Stimulated activated CD4-positive, alpha-beta T cell treated with anti-CD3 and anti-CD28 coated beads, Interleukin-2, amount 100 ng/mL, for 4 hours (primary cell): ENCODE measurements around the gene ZSCAN26.
"Not testable (repeated sequence)": the region's sequence is repeated elsewhere in the genome, so short reads cannot be mapped to it uniquely, and the experiment has no call there.

ENCODE experiments used
- DNase-seq: peaks from one replicate; pipeline ENCODE4 v3.0.0-alpha.2; 2020; ENCODE audit warnings: low read depth

Gene ZSCAN26

GRCh38 chr6:28257042-28257441 is 9.9 kb upstream of the ZSCAN26 start:
- DNase-seq = no peak

DNA sequence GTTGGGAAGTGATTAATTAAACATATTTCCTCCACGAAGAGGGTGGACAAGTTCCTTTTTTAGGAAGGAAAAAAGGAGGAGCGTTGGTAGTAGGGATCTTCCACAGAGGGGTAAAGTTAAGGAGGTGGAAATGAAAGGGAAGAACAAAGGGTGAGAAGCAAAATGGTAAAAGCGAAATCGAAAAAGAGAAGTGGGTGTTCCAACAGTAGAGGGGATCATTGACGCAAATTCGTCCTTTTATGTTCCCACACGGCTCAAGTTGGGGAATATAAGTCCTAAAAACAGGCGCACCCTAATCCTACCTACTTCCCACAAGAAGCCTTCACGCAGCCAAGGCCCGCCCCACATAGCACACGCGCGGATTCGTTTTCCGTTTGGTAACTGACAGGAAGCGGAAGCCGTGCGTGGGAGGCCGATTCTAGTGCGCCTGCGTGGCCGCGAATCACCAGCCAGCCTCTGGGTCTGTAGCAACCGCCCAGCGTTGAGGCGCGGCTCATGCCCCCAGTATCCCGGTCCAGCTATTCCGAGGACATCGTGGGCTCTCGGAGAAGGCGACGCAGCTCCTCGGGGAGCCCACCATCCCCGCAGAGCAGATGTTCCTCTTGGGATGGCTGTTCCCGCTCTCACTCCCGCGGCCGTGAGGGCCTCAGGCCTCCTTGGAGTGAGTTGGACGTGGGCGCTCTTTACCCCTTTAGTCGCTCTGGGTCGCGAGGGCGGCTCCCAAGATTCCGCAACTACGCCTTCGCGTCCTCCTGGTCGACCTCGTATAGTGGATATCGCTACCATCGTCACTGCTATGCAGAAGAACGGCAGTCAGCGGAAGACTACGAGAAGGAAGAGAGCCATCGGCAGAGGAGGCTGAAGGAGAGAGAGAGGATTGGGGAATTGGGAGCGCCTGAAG is 7.8 kb upstream of the ZSCAN26 start, which contains the start of gene NKAPL:
TSS of gene NKAPL (plus strand) at position 421 of the 901 bp plus-strand sequence. CDS start at position 496, 75 bp downstream.
- peak; percentile 57 for DNase-seq

- DNase-seq = no peak
These were observed 3.0 kb upstream of the ZSCAN26 start for GRCh38 chr6:28263922-28264321.

GRCh38 chr6:28264834-28265401 is 2.0 kb upstream of the ZSCAN26 start:
- no peak for DNase-seq

GRCh38 chr6:28266563-28266961 is 381 bp upstream of the ZSCAN26 start:
- no peak for DNase-seq

GRCh38 chr6:28267695-28268059 is 734 bp downstream of the ZSCAN26 start:
- no peak for DNase-seq

- no peak for DNase-seq
These were observed 2.5 kb downstream of the ZSCAN26 start for GRCh38 chr6:28269492-28269891.

- no peak for DNase-seq
These were observed 7.9 kb downstream of the ZSCAN26 start for GRCh38 chr6:28274888-28275287.

- no peak for DNase-seq
These were observed 10.8 kb downstream of the ZSCAN26 start for GRCh38 chr6:28277746-28278145.

GRCh38 chr6:28280595-28281287 is 13.8 kb downstream of the ZSCAN26 start:
- DNase-seq = no peak

DNA sequence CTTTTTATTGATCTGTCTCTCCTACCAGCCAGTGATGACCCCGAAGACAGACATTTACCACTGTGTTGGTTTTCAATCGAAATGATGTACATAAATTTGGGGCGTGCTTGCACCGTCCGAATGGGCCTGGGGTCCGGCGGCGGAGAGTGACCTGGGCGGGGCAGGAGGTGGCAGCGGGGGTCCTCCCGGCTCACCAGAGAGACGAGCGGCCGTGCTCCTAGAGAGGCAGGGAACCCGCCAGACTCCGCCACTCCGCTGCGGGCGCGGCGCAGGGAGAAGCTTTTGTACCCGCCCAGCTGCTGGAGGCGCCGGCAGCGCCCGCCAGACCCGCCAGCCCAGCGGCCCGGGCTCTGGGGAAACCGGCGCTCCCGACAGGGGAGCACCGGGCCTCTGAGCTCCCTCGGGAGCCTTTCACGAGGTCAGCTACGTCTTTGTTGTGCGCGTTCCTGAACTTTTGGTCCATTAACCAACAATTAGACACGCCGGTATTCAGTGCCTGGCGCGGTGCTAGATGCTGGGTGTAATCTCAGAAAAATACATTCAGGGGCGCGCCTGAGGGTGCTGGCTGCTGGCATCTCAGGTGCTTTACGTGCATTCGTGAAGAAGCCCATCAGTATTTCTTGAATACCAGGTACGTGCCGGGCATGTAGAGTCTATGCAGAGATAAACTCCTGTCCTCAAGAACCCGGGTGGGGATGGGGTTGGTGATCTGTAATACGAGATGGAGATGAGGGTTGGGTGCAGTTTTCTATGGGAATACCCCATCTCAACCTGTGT is 14.5 kb downstream of the ZSCAN26 start, which contains the start of gene PGBD1:
TSS of gene PGBD1 (plus strand) at position 285 of the 777 bp plus-strand sequence. CDS start 2,242 bp downstream, outside the sequence.
- DNase-seq = peak; percentile 31

DNA sequence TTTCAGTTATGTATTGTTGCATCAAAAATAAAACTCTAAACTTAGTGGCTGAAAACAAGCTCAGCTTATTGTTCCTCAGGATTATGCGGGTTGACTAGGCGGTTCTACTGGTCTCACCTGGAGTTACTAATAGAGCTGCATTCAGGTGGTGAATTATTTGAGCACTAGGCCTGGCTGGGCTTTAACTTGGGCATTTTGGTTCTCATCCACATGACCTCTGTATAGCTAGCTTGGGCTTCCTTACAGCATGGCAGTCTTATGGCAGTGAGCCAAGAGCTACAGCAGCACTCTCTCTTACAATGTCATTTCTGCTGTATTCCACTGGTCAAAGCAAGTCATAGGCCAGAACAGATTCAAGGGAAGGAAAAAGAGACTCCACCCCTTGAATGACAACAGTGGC is 16.0 kb downstream of the ZSCAN26 start:
- no peak for DNase-seq

DNA sequence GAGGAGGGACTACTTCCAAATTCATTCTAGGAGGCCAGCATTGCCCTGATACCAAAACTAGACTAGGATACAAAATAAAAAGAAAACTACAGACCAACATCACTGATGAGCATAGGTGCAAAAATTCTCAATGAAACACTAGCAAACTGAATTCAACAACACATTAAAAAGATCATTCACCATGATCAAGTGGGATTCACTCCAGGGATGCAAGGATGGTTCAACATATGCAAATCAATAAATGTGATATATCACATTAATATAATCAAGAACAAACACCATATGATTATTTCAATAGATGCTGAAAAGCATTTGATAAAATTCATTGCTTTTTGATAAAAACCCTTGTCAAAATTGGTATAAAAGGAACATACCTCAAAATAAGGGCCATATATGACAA is 24.6 kb downstream of the ZSCAN26 start:
- no peak for DNase-seq

DNA sequence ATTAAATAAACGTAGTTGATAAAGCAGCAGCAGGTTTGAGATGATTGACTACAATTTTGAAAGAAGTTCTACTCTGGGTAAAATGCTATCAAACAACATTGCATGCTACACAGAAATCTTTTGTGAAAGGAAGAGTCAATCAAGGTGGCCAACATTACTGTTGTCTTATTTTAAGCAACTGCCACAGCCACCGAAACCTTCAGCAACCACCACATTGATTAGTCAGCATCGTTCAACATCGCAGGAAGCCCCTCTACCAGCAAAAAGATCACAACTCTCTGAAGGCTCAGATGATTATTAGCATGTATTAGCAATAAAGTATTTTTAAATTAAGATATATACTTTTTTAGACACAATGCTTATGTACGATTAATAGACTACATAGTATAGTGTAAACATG is 28.4 kb downstream of the ZSCAN26 start:
- DNase-seq = no peak

GRCh38 chr6:28296520-28297060 is 29.6 kb downstream of the ZSCAN26 start:
- DNase-seq = no peak

DNA sequence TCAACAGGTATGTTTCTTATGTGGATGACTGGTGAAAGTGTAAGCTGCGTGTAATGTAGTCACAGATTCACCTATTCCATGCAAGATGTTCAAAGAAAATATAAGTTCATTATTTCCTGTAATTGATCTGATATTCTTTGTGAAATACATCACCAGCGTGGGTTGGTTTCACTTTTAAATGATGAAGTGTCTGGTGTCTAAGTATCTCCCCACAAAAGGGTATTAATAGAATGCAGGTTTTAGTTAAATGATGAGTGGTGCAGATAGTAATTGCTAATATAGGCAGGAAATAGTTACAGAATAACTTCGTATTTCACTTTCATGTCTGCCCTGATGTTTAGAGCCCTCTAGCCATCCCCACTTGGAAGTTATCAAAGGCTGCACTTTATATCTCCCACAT is 36.6 kb downstream of the ZSCAN26 start:
- no peak for DNase-seq

DNA sequence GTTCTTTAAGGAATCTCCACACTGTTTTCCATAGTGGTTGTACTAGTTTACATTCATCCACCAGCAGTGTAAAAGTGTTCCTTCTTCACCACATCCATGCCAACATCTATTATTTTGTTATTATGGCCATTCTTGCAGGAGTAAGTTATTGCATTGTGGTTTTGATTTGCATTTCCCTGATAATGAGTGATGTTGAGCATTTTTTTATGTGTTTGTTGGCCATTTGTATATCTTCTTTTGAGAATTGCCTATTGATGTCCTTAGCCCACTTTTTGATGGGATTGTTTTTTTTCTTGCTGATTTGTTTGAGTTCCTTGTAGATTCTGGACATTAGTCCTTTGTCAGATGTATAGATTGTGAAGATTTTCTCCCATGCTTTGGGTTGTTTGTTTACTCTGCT is 39.4 kb downstream of the ZSCAN26 start:
- not testable (repeated sequence) for DNase-seq

- no peak for DNase-seq
These were observed 44.3 kb downstream of the ZSCAN26 start for GRCh38 chr6:28311139-28311823.

DNA sequence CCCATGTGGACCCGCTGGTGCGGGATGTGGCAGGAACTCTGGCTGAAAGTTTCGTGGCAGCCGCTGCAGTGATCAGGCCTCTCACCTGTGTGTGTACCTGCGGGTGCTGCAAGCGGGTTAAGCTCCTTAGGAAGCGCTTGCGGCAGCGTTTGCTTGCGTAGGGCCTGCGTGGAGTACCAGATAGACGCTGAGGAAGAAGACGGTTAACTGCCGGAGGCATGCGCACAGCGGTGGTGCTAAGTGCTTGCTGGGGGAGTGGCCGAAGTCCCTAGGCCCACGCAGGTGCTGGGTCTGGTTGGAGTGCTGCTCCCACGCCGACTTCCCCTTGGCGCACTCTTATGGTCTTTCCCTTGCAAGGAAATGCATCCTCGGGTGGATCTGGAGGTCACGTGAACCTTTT is 46.0 kb downstream of the ZSCAN26 start:
- no peak for DNase-seq

GRCh38 chr6:28315628-28316027 is 48.7 kb downstream of the ZSCAN26 start:
- no peak for DNase-seq

DNA sequence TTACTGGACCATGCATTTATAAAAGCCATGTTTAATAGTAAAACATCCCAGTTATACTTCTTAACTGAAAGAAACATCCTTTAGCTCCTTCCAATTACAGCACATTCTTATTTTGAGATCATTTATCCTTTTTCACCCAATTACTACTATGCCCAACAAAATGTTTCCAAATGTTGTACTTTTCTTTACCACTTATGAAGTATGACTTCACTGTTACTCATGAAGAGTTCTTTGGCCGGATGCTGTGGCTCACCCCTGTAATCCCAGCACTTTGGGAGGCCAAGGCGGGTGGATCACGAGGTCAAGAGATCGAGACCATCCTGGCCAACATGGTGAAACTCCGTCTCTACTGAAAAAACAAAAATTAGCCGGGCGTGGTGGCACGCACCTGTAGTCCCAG is 50.9 kb downstream of the ZSCAN26 start:
- DNase-seq = not testable (repeated sequence)
